Left ventricle myocardium inferior (tissue), 1 donor: ENCODE measurements around the gene ARIH1. TPM values are rescaled to one million over a fixed set of nuclear protein-coding genes. Genes with fewer than 3 reads are reported as not detected.
A peak's percentile ranks its signal among the peaks of the same experiment; 100 is the strongest.

Experiments
- DNase-seq: peaks from one replicate; pipeline ENCODE4 v3.0.0-alpha.2; 2020
- H3K27ac ChIP-seq: fragments of 200-600 bp; replicated peaks from 2 replicates; pipeline ENCODE4 v1.8.0; 2021
- H3K27me3 ChIP-seq: fragments of 200-600 bp; 2 replicates; pipeline ENCODE4 v1.8.0; 2021; ENCODE audit warnings: low read depth
- H3K36me3 ChIP-seq: fragments of 200-600 bp; 2 replicates; pipeline ENCODE4 v1.8.0; 2021
- H3K4me1 ChIP-seq: fragments of 200-600 bp; 2 replicates; pipeline ENCODE4 v1.8.0; 2021
- H3K4me3 ChIP-seq: fragments of 200-600 bp; 2 replicates; pipeline ENCODE4 v1.8.0; 2021; ENCODE audit warnings: mild to moderate bottlenecking, moderate library complexity
- H3K9me3 ChIP-seq: fragments of 200-600 bp; replicated peaks from 2 replicates; pipeline ENCODE4 v1.8.0; 2021
- CTCF ChIP-seq: fragments of 200-600 bp; IDR thresholded peaks from 2 replicates; pipeline ENCODE4 v1.8.0; 2021; ENCODE audit warnings: antibody characterized with exemption, mild to moderate bottlenecking, borderline replicate concordance
- intact Hi-C: fragments of 100-400 bp; cut with micrococcal nuclease; formaldehyde crosslinking; loops from one replicate; pipeline ENCODE4 v1.11.0; 2022
- total RNA-seq: library from RNA; stranded (reverse); fragmentation: NEBNext Ultra II Directional; extraction: Animal tissue kit (Norgen Biotek cat#: 25700); gene quantifications from one replicate; pipeline ENCODE4 v1.2.1, GENCODE V29; 2021
- donor health status: DM: no; HTN: yes; CAD: no; lungs with severe emphysema.

ARIH1 gene
- total RNA-seq, 1 donor from 2014 or later: 179 TPM

GRCh38 chr15:72521682-72522081 is 47.6 kb downstream of the ARIH1 start:
- no peak overlapping the region for H3K4me3 ChIP-seq
- intact Hi-C loops: no loop called here

GRCh38 chr15:72532991-72533601 is 59.0 kb downstream of the ARIH1 start:
- no peak overlapping the region for H3K4me3 ChIP-seq
- H3K36me3 ChIP-seq: no peaks in the 10 kb centered on the region
- H3K27ac ChIP-seq: no peak overlapping the region
- no peak for DNase-seq
- peak; percentile 57 for TF ChIP-seq CTCF
- H3K27me3 ChIP-seq: no peaks in the 10 kb centered on the region
- intact Hi-C loops: no loop called here
- H3K4me1 ChIP-seq: peaks cover 12% of the 10 kb centered on the region
- H3K9me3 ChIP-seq: no peaks in the 10 kb centered on the region

More at GRCh38 chr15:72521682-72522081, 47.6 kb downstream of the ARIH1 start:
- H3K27me3 ChIP-seq: no peaks in the 10 kb centered on the region
- no peaks in the 10 kb centered on the region for H3K36me3 ChIP-seq
- H3K9me3 ChIP-seq: no peaks in the 10 kb centered on the region
- TF ChIP-seq CTCF: no peak
- H3K27ac ChIP-seq: no peak overlapping the region
- no peak for DNase-seq
- peaks cover 25% of the 10 kb centered on the region for H3K4me1 ChIP-seq

DNA sequence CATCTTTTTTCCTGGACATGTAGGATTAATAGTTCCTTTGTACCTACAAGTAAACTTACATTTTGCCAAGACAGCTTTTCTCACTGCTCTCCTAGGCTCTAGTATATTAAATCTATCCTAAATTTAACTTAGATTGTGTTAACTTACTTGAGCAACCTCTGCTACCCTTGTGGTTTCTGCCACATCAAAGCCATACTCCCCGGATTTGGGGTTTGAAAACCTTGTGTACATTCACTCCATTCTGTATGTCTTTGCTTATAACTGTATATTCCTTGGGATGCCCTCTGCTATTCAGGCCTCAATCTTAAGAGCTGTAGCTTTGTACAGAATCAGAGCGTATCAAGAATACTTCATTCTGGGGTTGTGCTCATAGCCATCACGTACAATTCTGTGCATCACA is 60.4 kb downstream of the ARIH1 start:
- Histone ChIP-seq H3K27me3 (no peaks in the 10 kb centered on the region), H3K4me3 (no peak overlapping the region), H3K27ac (no peak overlapping the region), H3K4me1 (peaks cover 7% of the 10 kb centered on the region), H3K36me3 (no peaks in the 10 kb centered on the region), H3K9me3 (no peaks in the 10 kb centered on the region)
- no peak for DNase-seq
- TF ChIP-seq CTCF: no peak
- intact Hi-C loops: no loop called here

- no peak for DNase-seq
- Histone ChIP-seq H3K27me3 (no peaks in the 10 kb centered on the region), H3K36me3 (peaks cover 6% of the 10 kb centered on the region), H3K4me1 (peaks cover 5% of the 10 kb centered on the region), H3K27ac (no peak overlapping the region), H3K9me3 (peaks cover 7% of the 10 kb centered on the region), H3K4me3 (no peak overlapping the region)
- intact Hi-C loops: no loop called here
- TF ChIP-seq CTCF: no peak
Observed at GRCh38 chr15:72535911-72536310, 61.8 kb downstream of the ARIH1 start.

DNA sequence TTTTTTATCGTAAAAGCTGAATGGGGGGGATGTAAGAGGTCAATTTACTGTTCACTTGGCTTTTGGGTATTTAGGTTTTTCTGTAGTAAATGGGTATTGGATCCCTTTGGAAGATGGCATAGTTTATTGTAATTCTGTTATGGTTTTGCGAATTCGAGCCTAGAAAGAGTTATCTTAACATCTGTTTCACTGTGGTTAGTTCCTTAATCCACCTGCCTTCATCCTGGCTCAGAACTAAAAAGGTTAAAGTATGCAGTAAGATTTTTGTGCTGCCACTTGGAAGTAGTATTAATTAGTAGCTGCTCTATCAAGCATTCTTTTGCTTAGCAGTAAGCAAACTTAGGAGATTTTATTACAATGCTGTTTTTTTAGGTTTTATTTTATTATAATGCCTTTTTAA is 62.4 kb downstream of the ARIH1 start:
- peaks cover 13% of the 10 kb centered on the region for H3K9me3 ChIP-seq
- peaks cover 5% of the 10 kb centered on the region for H3K4me1 ChIP-seq
- H3K27me3 ChIP-seq: no peaks in the 10 kb centered on the region
- no peak overlapping the region for H3K4me3 ChIP-seq
- intact Hi-C loops: no loop called here
- H3K36me3 ChIP-seq: peaks cover 8% of the 10 kb centered on the region
- TF ChIP-seq CTCF: no peak
- no peak for DNase-seq
- no peak overlapping the region for H3K27ac ChIP-seq

DNA sequence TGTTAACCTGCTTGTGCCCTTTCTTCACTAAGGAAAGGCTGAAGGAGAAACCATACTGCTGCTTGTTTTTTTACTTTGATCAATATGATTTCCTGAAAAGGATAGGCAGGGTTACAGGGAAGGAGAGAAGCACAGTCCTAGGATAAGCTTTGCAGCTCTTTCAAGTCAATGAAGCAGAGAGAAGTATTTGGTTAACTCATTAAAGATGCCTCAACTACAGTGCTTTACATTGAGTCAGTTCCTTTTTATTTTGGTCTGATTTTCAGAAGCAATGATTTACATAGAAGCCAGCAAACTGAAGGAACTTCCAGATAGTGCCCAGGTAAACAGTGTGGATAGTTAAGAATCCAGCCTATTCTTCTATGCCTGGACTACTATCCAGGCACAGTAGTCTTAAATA is 64.8 kb downstream of the ARIH1 start:
- DNase-seq: no peak
- H3K9me3 ChIP-seq: peaks cover 13% of the 10 kb centered on the region
- TF ChIP-seq CTCF: no peak
- no peaks in the 10 kb centered on the region for H3K27me3 ChIP-seq
- intact Hi-C loops: no loop called here
- H3K4me3 ChIP-seq: no peak overlapping the region
- H3K36me3 ChIP-seq: peaks cover 8% of the 10 kb centered on the region
- H3K4me1 ChIP-seq: peaks cover 26% of the 10 kb centered on the region
- no peak overlapping the region for H3K27ac ChIP-seq
